HG03460 (cell line): Measurements from ENCODE around the gene HYDIN.
"Not testable (repeated sequence)": the region's sequence is repeated elsewhere in the genome, so short reads cannot be mapped to it uniquely, and the experiment has no call there.

Experiments used
- ATAC-seq: cut with Tn5 transposase; IDR thresholded peaks from one replicate; pipeline ENCODE4 v1.9.1; 2021; ENCODE audit not compliant: unreplicated experiment

Gene HYDIN

DNA sequence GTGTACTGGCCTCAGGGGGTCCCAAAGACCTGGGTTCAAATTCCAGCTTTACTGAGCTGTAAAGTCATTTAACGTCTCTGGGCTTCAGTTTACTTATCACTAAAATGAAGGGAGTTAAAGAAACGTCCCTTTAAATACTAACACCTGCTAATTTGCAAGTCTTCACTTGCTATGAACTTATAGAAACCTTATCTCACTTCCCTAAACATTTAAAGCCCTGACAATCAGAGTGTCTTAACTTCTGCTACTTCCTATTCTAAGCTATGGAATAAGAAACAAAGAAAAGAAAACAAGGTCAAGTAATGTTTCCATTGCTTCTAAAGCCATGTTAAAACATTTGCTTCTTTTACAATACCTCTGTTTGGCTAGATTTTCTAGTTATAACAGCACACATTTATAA, 87.3 kb downstream of the HYDIN start:
- ATAC-seq = not testable (repeated sequence)

DNA sequence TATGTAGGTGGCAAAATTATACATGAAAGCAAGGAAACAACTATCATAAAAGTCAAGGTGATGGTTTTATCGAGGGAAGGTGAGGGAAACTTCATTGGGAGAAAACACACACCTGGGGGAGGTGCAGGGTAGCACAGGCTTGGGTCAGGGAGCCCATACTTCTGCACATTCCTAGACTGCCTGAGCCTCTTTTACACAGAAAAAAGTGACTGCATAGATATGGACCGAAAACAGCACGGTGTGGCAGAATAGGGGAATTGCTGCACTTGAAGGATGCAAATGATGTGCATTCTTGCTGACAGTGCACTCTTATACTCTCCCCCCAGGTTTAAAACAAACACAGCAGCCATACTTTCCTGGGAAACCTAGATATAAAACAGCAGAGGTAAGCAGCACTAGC, 120.0 kb downstream of the HYDIN start:
- ATAC-seq = not testable (repeated sequence)

DNA sequence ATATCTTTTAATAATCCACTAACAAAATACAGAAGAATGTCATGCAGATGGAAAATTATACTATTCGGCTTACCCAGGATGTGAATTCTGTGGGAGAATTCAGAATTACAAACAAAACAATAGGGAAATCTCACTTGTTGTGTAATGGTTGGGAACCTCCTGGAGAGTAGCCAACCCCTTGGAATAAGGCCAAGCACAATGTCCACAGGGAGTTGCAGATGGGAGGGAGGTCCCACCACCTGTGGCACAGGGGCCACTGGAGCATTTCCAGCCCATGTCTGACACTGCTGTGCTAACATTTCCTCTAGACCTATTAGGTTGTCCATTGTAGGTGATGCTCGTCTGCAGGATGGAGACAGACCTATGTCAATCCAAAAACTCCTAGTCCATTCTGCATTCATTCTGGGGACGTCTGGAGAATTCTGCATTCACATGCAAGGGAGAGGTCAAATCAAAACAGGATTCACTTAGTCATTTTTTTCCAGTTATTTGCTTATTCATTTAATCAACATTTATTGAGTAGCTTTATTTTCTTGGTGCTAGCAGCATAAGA, 120.8 kb downstream of the HYDIN start:
- ATAC-seq = not testable (repeated sequence)

DNA sequence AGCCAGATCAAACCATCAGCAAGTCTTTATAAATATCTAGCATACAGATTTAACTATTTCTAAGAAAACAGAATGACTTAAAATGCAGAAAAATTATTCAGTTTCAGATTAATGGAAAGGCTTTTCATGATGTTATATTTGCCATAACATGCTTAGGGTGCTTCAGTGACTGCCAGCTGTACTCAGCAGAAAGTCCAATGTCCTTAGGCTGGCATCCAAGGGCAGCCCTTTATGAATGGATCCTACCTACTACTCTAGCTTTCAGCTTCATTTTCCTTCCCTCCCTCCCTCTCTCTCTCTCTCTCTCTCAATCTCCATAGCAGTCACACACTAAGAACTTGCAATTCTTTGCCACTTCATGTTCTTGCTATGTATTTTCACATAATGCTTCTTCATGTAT, 124.6 kb downstream of the HYDIN start:
- ATAC-seq = not testable (repeated sequence)

- not testable (repeated sequence) for ATAC-seq
Observed at GRCh38 chr16:71083573-71083972, 146.9 kb downstream of the HYDIN start.

- not testable (repeated sequence) for ATAC-seq
Observed at GRCh38 chr16:71080777-71081176, 149.7 kb downstream of the HYDIN start.

DNA sequence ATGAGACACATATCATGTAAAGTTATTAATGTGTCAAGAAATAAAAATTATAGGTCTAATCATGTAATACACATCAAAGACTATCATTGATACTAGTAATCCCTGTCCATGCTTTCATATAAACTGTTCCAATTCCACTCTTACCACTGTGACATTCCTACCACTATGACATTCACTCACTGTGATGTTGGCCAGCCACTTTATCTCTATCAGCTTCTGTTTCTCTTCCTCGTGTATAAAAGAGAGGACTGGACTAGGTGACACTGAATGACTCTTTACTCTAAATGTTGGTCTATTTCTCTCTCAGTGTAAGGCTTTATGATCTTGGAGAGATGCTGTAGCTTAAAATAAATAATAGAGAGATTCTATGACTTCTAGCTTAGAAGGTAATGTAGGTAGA, 150.3 kb downstream of the HYDIN start:
- not testable (repeated sequence) for ATAC-seq

DNA sequence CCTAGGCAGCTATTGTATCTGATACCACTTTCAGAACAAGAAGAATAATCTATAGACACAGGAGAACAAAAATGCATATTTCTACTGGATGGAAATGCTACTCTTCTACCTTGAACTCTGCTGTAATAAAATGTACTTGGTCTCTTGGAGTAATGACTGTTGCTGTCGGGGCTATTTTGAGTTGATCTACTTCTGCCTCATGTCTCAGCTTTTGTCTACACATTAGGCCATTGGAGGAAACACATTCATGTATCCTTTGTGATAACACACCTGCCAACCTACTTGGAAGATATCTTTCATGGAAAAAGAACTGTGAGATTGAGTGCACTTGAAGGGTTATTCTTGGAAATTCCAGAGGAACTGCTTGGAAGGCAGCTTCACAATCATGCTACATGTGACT, 159.9 kb downstream of the HYDIN start:
- not testable (repeated sequence) for ATAC-seq

GRCh38 chr16:71069842-71070241, 160.7 kb downstream of the HYDIN start:
- ATAC-seq = not testable (repeated sequence)

GRCh38 chr16:71053897-71054609, 176.5 kb downstream of the HYDIN start:
- not testable (repeated sequence) for ATAC-seq

- not testable (repeated sequence) for ATAC-seq
Observed at GRCh38 chr16:71050307-71050706, 180.2 kb downstream of the HYDIN start.

- ATAC-seq = not testable (repeated sequence)
Observed at GRCh38 chr16:71039368-71040111, 191.0 kb downstream of the HYDIN start.

DNA sequence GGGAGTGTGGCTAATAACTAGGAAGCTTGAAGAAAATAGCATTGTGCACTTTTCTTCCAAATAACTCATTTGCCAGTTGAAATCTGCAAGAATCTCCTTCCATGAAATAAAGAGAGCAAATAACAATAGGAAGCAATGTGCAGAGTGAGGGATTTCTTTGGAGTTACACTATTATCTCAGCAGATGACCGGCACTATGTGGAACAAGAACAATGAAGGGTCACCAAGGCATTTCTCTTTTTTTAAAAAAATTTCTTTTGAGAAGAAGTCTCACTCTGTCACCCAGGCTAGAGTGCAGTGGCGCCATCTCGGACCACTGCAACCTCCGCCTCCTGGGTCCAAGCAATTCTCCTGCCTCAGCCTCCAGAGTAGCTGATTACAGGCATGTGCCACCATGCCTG, 192.1 kb downstream of the HYDIN start:
- ATAC-seq = not testable (repeated sequence)

- ATAC-seq = not testable (repeated sequence)
Observed at GRCh38 chr16:71037987-71038386, 192.5 kb downstream of the HYDIN start.

DNA sequence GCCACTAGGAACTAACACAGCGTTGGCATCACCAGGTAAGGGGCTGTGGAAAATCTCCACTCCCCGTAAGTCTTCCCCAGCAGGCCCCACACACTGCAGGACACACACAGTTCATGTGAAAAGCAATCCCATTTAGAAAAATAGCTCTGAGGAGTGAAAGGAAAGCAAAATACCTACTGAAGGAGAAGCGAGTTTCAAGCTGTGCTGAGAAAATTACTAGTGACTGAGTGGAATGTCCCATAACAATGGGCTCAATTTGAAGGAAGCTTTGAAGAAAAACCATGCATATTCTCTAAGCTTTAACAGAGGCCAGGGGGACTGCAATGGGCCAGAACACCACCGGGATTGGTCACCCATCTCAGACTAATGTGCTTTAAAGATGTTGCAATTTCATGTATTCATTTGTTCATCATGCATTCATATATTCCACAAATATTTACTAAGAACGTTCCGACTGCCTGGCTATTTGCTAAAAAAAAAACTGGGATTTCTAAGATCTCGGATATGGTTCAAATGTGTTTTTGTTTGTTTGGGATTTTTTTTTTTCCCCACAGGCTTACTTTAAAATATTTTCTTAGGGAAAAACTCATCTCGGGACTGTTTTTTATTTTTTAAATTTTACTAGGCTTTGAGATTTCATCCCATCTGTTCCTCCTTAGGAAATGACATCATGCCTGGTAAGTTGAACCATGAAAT, 202.3 kb downstream of the HYDIN start:
- not testable (repeated sequence) for ATAC-seq

DNA sequence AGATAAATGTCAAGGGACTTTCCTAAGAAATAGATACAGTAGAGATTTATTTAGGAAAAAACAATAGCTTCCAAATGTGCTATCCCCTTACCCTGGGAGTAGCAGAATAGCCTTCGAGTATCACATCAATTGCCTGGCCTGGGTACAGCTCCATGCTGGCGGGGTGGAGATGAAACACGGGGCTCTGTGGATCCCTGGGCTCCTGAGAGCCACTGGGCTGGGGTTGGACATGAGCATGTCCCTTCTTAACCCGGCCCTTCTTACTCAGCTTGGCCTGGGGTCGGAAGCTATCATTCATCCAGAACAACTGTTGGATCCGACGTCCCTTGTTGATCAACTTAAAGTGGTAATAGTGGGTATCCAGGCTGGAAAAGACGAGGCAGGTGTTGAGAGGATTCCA, 203.0 kb downstream of the HYDIN start:
- ATAC-seq = not testable (repeated sequence)

DNA sequence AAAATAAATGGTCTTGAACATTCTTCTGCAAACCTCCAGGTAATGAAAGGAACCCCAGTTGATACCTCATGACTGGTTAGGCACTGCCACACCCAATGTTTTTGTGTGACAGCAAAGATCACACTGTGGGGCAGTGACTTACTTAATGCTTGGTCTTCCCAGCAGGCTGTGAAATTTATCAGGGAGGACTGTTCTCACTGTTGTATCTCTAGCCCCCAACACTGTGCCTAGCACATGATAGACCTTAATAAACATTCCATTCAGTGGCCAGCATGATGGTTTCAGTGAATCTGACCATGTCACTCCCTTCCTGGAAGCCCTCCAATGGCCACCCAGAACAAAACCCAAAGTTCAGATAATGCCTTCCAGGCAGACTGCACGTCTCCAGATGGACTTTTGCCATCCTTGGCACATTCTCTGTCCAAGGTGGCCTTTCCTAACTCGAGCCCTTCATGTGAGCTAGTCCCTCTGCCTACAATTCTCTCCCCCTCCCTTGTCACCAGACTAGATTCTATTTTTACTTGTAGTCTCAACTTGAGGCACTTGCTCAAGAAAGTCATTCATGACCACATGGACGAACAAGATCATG, 206.6 kb downstream of the HYDIN start:
- not testable (repeated sequence) for ATAC-seq

DNA sequence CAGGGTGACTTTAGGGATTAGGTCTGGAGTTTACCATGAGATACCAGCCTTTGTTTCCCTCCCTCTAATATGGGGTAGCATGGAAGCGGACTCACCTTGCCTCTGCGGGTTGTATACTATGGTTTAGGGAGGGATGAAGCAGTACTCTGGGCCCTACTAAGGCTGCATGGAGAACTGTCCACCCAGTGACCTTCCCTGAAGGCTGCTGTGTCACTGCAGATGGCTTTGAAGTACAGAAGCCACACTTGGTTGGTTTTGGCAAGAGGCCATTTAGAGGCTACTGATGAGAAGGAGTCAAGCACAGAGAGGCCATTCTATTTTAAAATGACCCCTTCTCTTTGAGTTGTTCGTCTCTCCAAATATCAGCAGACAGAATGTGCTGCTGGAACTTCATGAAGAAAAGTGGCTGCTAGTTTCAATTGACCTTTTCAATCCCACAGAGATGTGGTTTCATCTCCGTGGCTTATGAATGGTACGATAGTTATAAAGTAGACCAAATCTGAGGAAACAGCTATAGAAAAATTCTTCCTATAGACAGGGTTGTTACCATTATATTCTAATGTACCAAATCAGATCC, 208.5 kb downstream of the HYDIN start:
- not testable (repeated sequence) for ATAC-seq

DNA sequence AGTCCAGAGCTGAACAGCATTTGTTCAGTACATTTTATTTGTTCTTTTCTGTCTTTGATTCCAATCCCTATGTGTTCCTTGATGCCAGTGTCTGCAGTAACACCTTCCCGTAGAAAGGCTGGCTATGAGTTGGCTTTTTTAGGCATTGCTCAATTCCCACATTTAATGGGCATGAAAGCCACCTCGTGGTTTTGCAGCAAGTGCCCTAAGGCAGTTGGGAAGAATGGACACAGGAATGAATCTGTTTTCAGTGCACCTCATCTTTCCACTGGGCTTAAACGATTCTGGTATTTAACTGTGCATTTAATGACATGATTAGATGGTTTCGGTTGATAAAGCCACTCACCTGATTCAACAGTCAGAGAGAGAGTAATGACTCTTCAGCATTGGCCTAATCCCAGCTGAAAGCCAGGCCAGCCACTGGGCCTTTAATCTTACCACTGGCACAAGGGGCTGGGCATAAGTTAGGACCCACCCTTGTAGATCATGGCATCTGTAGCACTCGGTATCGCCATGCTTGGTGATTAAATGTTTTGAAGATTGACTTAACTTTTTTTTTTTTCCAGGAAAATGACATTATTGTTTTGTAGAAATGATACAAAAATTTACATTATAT, 211.3 kb downstream of the HYDIN start:
- ATAC-seq = not testable (repeated sequence)

DNA sequence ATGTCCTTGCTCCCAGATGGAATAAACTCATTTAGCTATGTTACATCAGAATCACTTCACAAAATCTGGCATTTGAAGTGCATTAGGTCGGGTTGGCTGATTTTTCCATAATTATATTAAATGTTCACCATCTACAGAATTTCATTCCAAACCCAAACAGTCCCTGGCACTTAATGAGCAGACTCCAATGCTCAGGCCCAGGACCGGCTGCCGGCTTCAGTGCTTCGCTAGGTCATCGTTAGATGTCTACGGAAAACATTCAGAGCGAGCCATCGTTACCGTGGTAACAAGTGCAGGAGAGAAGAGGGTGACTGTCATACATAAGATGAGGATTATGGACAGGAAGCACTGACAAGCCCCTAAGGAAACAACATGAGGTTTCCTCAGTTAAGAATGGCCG, 215.1 kb downstream of the HYDIN start:
- not testable (repeated sequence) for ATAC-seq
